GM23248 (cell line): ENCODE data around the gene C4A. TPM values are rescaled to one million over a fixed set of nuclear protein-coding genes. Genes with fewer than 3 reads are reported as not detected.
"Not testable (repeated sequence)": the region's sequence is repeated elsewhere in the genome, so short reads cannot be mapped to it uniquely, and the experiment has no call there.

ENCODE experiments used
- DNase-seq: peaks from one replicate; pipeline ENCODE4 v3.0.0-alpha.2; 2015
- H2AFZ ChIP-seq: fragments of 200-600 bp; sonication (generic); 2 replicates; pipeline ENCODE4 v1.6.1; 2016; ENCODE audit warnings: antibody characterized with exemption
- H3F3A ChIP-seq: fragments of 200-600 bp; sonication (generic); 2 replicates; pipeline ENCODE4 v1.6.1; 2016; ENCODE audit warnings: mild to moderate bottlenecking, antibody characterized with exemption, mixed run types; ENCODE audit not compliant: insufficient read depth
- H3K27ac ChIP-seq: fragments of 200-600 bp; sonication (generic); 2 replicates; pipeline ENCODE4 v1.5.1; 2016; ENCODE audit warnings: mild to moderate bottlenecking
- H3K27me3 ChIP-seq: fragments of 200-600 bp; sonication (generic); replicated peaks from 2 replicates; pipeline ENCODE4 v1.6.1; 2016; ENCODE audit warnings: mild to moderate bottlenecking; ENCODE audit not compliant: insufficient read depth
- H3K36me3 ChIP-seq: fragments of 200-600 bp; sonication (generic); 2 replicates; pipeline ENCODE4 v1.6.1; 2016; ENCODE audit warnings: low read depth, mild to moderate bottlenecking
- H3K4me1 ChIP-seq: fragments of 200-600 bp; sonication (generic); 2 replicates; pipeline ENCODE4 v1.6.1; 2016; ENCODE audit warnings: mild to moderate bottlenecking; ENCODE audit not compliant: insufficient read depth
- H3K4me2 ChIP-seq: fragments of 200-600 bp; sonication (generic); one replicate; pipeline ENCODE4 v1.6.1; 2016; ENCODE audit warnings: mild to moderate bottlenecking; ENCODE audit not compliant: unreplicated experiment
- H3K4me3 ChIP-seq: fragments of 200-600 bp; sonication (generic); 2 replicates; pipeline ENCODE4 v1.5.1; 2016; ENCODE audit warnings: mild to moderate bottlenecking
- H3K79me2 ChIP-seq: fragments of 200-600 bp; sonication (generic); 2 replicates; pipeline ENCODE4 v1.6.1; 2016; ENCODE audit warnings: mild to moderate bottlenecking; ENCODE audit not compliant: insufficient read depth
- H3K9ac ChIP-seq: fragments of 200-600 bp; sonication (generic); 2 replicates; pipeline ENCODE4 v1.6.1; 2016; ENCODE audit warnings: mild to moderate bottlenecking
- H3K9me2 ChIP-seq: fragments of 200-600 bp; sonication (generic); 2 replicates; pipeline ENCODE4 v1.6.1; 2016; ENCODE audit warnings: mixed run types, mild to moderate bottlenecking, moderate library complexity; ENCODE audit not compliant: insufficient read depth
- H3K9me3 ChIP-seq: fragments of 200-600 bp; sonication (generic); one replicate; pipeline ENCODE4 v1.6.1; 2017; ENCODE audit warnings: low read depth
- H4K20me1 ChIP-seq: fragments of 200-600 bp; sonication (generic); 2 replicates; pipeline ENCODE4 v1.6.0; 2016; ENCODE audit not compliant: insufficient read depth
- EZH2 ChIP-seq: fragments of 200-600 bp; sonication (generic); IDR thresholded peaks from 2 replicates; pipeline ENCODE4 v1.6.1; 2018; ENCODE audit warnings: antibody characterized with exemption, mild to moderate bottlenecking; ENCODE audit not compliant: insufficient read depth, poor library complexity, severe bottlenecking
- EZH2phosphoT487 ChIP-seq: fragments of 200-600 bp; sonication (generic); IDR thresholded peaks from 2 replicates; pipeline ENCODE4 v1.6.1; 2018; ENCODE audit warnings: antibody characterized with exemption, moderate library complexity, mild to moderate bottlenecking, low read depth; ENCODE audit not compliant: insufficient read depth
- WGBS, 2 experiments: methylation state at CpG; one replicate each; pipeline ENCODE4 v1.1.6; 2015 to 2017; ENCODE audit warnings: low lambda C conversion rate in 2 of 2, low coverage in 1 of 2; ENCODE audit errors: missing lambda C conversion rate in 2 of 2; 5-methylcytosine and 5-hydroxymethylcytosine counted together
- in situ Hi-C: fragments of 300-500 bp; cut with MboI; formaldehyde crosslinking; loops from 2 replicates; pipeline ENCODE4 v1.15.0; 2020
- polyA plus RNA-seq: library from polyadenylated mRNA; unstranded; fragments of >200 nt; fragmentation: Nextera tagmentation; extraction: Ambion mirVana; gene quantifications from 2 replicates; pipeline ENCODE4 v1.2.1, GENCODE V29; 2016
- total RNA-seq: library from RNA; depleted of rRNA; stranded (reverse); fragments of >200 nt; shearing (Covaris generic); gene quantifications from 2 replicates; pipeline ENCODE4 v1.2.3, GENCODE V29; 2014

C4A gene
- total and polyA plus RNA-seq, 2 experiments from 2014 or later: 2.4 to 5.3 TPM

- Histone ChIP-seq H2AFZ (peak within 1 kb of the TSS; percentile 60), H3K9me2 (no peaks in the 10 kb centered on the region), H3K36me3 (peaks cover 5% of the 10 kb centered on the region; the same call in 1 of the 2 replicates), H3K4me2 (peak within 1 kb of the TSS; percentile 98), H3K79me2 (peaks cover 56% of the 10 kb centered on the region), H3K27me3 (no peaks in the 10 kb centered on the region), H3K27ac (peak within 1 kb of the TSS; percentile 96), H3K9ac (peak within 1 kb of the TSS; percentile 99), H3K9me3 (no peaks in the 10 kb centered on the region), H3K4me1 (peaks cover 13% of the 10 kb centered on the region), H4K20me1 (no peaks in the 10 kb centered on the region), H3F3A (peaks cover 23% of the 10 kb centered on the region), H3K4me3 (peak within 1 kb of the TSS; percentile 90)
- 1 to 2% methylated on average over 39 to 58 of the region's 62 CpGs for WGBS, 2 experiments
- TF ChIP-seq EZH2phosphoT487 (no peak), EZH2 (no peak)
- peak; percentile 100 for DNase-seq
- in situ Hi-C loops: no loop called here
Measured at GRCh38 chr6:31971993-31972708, 9.7 kb upstream of the C4A start, which contains the start of gene DXO. Gene DXO (minus strand): TSS chr6:31972138. CDS start chr6:31971675, 463 bp downstream.

- Histone ChIP-seq H2AFZ (peak overlapping the region; percentile 60), H3K27me3 (no peaks in the 10 kb centered on the region), H3K36me3 (0 out of 2 replicates have a peak, but pooled peaks cover 5% of the 10 kb centered on the region), H3K9me3 (no peaks in the 10 kb centered on the region), H3K4me2 (peak overlapping the region; percentile 98), H3K27ac (peak overlapping the region; percentile 96), H3K4me3 (peak overlapping the region; percentile 90), H3K4me1 (peaks cover 13% of the 10 kb centered on the region), H4K20me1 (no peaks in the 10 kb centered on the region), H3K79me2 (peaks cover 51% of the 10 kb centered on the region), H3K9me2 (no peaks in the 10 kb centered on the region), H3K9ac (peak overlapping the region; percentile 99), H3F3A (peaks cover 23% of the 10 kb centered on the region)
- TF ChIP-seq EZH2phosphoT487 (no peak), EZH2 (no peak)
- in situ Hi-C loops: no loop called here
- peak; percentile 87 for DNase-seq
- 4% methylated on average over 19 of the region's 19 CpGs for WGBS, 2 experiments
Measured at GRCh38 chr6:31972709-31973350, 9.0 kb upstream of the C4A start.

GRCh38 chr6:31976065-31976464 is 5.8 kb upstream of the C4A start:
- H3K4me1 ChIP-seq, H3K9me3 ChIP-seq, H4K20me1 ChIP-seq, H3K27ac ChIP-seq, H3K4me2 ChIP-seq, H2AFZ ChIP-seq, H3K9ac ChIP-seq, H3K27me3 ChIP-seq, DNase-seq, in situ Hi-C loops, H3K9me2 ChIP-seq, H3K4me3 ChIP-seq: not testable (repeated sequence)
- H3F3A ChIP-seq: peaks cover 12% of the 10 kb centered on the region
- peaks cover 11% of the 10 kb centered on the region; the same call in 1 of the 2 replicates for H3K36me3 ChIP-seq
- peaks cover 43% of the 10 kb centered on the region for H3K79me2 ChIP-seq
- WGBS, 2 experiments: 90% methylated on average over 22 of the region's 30 CpGs; no CpG with 5 or more reads in 1 of the 2 experiments

- H3K79me2 ChIP-seq: peaks cover 33% of the 10 kb centered on the region
- no peaks in the 10 kb centered on the region for H3K27me3 ChIP-seq
- peaks cover 5% of the 10 kb centered on the region for H3F3A ChIP-seq
- peaks cover 4% of the 10 kb centered on the region; the same call in 1 of the 2 replicates for H3K4me1 ChIP-seq
- H3K9me2 ChIP-seq: no peaks in the 10 kb centered on the region
- WGBS, 2 experiments: 87 to 88% methylated on average over 12 of the region's 12 CpGs
- peaks cover 11% of the 10 kb centered on the region; the same call in 1 of the 2 replicates for H3K36me3 ChIP-seq
- TF ChIP-seq EZH2 (no peak), EZH2phosphoT487 (no peak)
- no peak overlapping the region for H2AFZ ChIP-seq
- no peak overlapping the region for H3K4me3 ChIP-seq
- no peak overlapping the region for H3K27ac ChIP-seq
- no peak for DNase-seq
- H4K20me1 ChIP-seq: no peaks in the 10 kb centered on the region
- no peaks in the 10 kb centered on the region for H3K9me3 ChIP-seq
- in situ Hi-C loops: no loop called here
- H3K9ac ChIP-seq: no peak overlapping the region
- H3K4me2 ChIP-seq: no peak overlapping the region
Measured at GRCh38 chr6:31977816-31978431, 3.9 kb upstream of the C4A start.
